Duodenal mucosa (tissue), 2 donors: Measurements from ENCODE around the gene GOLT1A.

Experiments
- H3K27ac ChIP-seq: one replicate; pipeline ENCODE4 v1.7.0; 2013; ENCODE audit warnings: low read depth, low read length
- H3K27me3 ChIP-seq, 2 donors: one replicate each; pipeline ENCODE4 v1.7.0; 2013; ENCODE audit warnings: low read length in 2 of 2, control low read depth in 1 of 2; ENCODE audit not compliant: insufficient read depth in 2 of 2, control insufficient read depth in 1 of 2
- H3K36me3 ChIP-seq, 2 donors: one replicate each; pipeline ENCODE4 v1.7.0; 2013; ENCODE audit warnings: low read length in 2 of 2, control low read depth in 1 of 2; ENCODE audit not compliant: insufficient read depth in 2 of 2, control insufficient read depth in 1 of 2
- H3K4me1 ChIP-seq, 2 donors: one replicate each; pipeline ENCODE4 v1.7.0; 2013; ENCODE audit warnings: low read length in 2 of 2, control low read depth in 1 of 2; ENCODE audit not compliant: insufficient read depth in 2 of 2, control insufficient read depth in 1 of 2
- H3K4me3 ChIP-seq, 2 donors: one replicate each; pipeline ENCODE4 v1.7.0; 2013; ENCODE audit warnings: low read length in 2 of 2, low read depth in 1 of 2
- H3K9ac ChIP-seq, 2 donors: one replicate each; pipeline ENCODE4 v1.7.0; 2013; ENCODE audit warnings: low read length in 2 of 2, low read depth in 1 of 2
- H3K9me3 ChIP-seq, 2 donors: one replicate each; pipeline ENCODE4 v1.7.0; 2013; ENCODE audit warnings: low read length in 2 of 2, control low read depth in 1 of 2; ENCODE audit not compliant: control insufficient read depth in 1 of 2

The GOLT1A gene

DNA sequence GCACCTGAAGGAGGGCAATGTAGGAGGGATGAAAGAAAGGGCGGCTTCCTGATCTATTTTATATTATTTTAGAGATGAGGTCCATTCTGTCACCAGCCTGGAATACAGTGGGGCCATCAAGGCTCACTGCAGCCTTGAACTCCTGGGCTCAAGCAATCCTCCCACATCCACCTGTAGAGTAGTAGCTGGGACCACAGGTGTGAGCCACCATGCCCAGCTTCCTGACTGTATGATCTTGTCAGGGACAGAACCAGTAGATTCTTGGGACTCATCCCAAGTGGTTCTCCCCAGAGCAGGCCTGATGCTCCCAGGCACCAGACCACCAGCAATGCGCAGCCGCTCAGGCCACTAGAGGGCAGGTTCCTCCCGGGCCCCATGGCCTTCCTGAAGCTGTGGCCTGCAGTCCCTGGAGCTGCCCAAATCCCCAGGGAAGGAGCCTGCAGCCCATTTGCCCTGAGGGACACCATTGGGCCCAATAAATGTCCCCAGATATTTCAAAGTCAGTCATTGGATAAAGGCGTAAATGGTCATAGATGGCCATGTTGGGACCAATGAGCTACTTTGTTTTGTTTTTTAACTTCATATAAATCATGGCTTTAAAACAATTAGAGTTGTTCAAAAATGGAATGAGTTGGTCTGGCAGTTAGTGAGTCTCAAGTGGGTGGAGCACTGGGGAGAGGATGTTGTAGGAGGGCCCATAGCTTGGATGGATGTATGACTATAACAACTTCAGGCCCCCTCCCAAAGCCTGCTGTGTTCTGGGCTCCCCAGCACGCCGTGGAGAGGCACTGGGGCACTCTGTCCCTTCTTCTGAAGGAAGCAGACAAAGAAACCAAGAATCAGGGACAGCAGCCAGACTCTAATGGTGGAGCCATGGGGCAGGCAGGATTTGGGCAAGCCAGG, 44.7 kb upstream of the GOLT1A start:
- Histone ChIP-seq H3K27ac (no peak overlapping the region), H3K4me3 (no peak overlapping the region), H3K36me3 (peaks cover 39 to 95% of the 10 kb centered on the region in 2 donors), H3K4me1 (peaks cover 0 to 3% of the 10 kb centered on the region in 2 donors), H3K9me3 (no peaks in the 10 kb centered on the region), H3K27me3 (no peaks in the 10 kb centered on the region), H3K9ac (no peak overlapping the region)

DNA sequence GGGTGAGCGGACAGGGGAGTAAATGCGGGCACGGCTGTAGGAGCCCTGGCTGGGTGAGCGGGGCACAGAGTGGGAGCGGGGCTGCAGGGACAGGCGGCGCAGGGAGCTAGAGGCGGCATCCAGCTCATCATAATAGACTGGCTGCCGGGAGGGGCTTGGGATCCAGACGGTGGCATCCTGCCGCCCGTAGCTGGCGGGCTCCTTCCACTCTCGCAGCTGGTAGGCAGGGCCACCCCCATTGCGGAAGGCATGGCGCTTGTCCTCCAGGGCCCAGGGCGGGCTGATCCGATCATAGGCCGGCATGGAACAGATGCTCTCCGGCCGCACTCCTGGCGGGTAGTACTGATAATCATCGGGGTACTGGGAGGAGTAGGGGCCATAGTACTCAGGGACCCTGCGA, 43.7 kb upstream of the GOLT1A start:
- Histone ChIP-seq H3K9me3 (no peaks in the 10 kb centered on the region), H3K4me1 (peaks cover 0 to 3% of the 10 kb centered on the region in 2 donors), H3K4me3 (no peak overlapping the region), H3K27ac (no peak overlapping the region), H3K36me3 (peaks cover 36 to 90% of the 10 kb centered on the region in 2 donors), H3K27me3 (no peaks in the 10 kb centered on the region), H3K9ac (no peak overlapping the region)

DNA sequence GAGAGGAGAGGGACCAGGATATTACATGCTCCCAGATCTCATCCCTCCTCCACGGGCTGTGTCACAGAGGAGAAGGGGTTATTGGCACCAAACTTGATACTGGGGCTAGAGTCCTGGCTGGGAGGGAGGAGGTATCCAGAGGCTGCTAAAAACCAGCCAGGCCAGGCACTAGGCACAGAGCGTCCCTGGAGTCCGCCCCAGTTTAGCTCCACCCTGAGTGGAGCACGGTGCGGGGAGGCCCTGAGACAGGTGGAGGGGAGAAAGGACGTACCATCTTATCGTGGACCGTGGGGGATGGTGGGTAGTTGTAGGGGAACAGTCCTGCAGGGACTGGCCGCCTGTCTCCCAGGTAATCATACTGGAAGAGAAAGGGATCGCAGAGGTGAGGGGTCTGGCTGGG, 42.7 kb upstream of the GOLT1A start:
- H3K9ac ChIP-seq: no peak overlapping the region
- peaks cover 0 to 3% of the 10 kb centered on the region in 2 donors for H3K4me1 ChIP-seq
- no peaks in the 10 kb centered on the region for H3K9me3 ChIP-seq
- no peaks in the 10 kb centered on the region for H3K27me3 ChIP-seq
- H3K27ac ChIP-seq: no peak overlapping the region
- H3K4me3 ChIP-seq: no peak overlapping the region
- peaks cover 31 to 89% of the 10 kb centered on the region in 2 donors for H3K36me3 ChIP-seq

GRCh38 chr1:204255966-204256365, 42.2 kb upstream of the GOLT1A start:
- Histone ChIP-seq H3K4me3 (no peak overlapping the region), H3K4me1 (peaks cover 0 to 3% of the 10 kb centered on the region in 2 donors), H3K27ac (no peak overlapping the region), H3K9ac (no peak overlapping the region), H3K36me3 (peaks cover 35 to 89% of the 10 kb centered on the region in 2 donors), H3K27me3 (no peaks in the 10 kb centered on the region), H3K9me3 (no peaks in the 10 kb centered on the region)

DNA sequence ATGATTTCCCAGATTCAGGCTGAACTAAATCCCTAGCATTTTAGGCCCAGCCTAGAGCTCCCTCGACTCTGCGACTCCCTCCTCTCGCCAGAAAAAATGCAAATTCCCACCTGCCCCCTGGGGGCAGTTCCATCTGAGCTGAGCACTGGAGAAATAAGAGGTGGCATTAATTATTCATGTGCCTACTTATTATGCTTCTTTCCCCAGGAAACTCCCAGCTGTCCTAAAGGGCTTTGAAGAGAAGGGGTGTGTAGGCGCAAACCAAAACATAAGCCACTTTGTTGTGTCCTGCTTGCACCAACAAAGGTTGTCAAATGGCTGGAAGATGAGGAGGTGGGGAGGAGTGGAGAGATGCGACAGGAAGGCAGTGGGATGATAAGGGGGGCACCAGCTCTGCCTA, 41.4 kb upstream of the GOLT1A start:
- H3K4me1 ChIP-seq: peaks cover 0 to 3% of the 10 kb centered on the region in 2 donors
- H3K4me3 ChIP-seq: no peak overlapping the region
- no peak overlapping the region for H3K9ac ChIP-seq
- peaks cover 32 to 89% of the 10 kb centered on the region in 2 donors for H3K36me3 ChIP-seq
- H3K27ac ChIP-seq: no peak overlapping the region
- H3K9me3 ChIP-seq: no peaks in the 10 kb centered on the region
- H3K27me3 ChIP-seq: no peaks in the 10 kb centered on the region

GRCh38 chr1:204254031-204254661, 40.4 kb upstream of the GOLT1A start:
- H3K9ac ChIP-seq: no peak overlapping the region
- peaks cover 0 to 3% of the 10 kb centered on the region in 2 donors for H3K4me1 ChIP-seq
- H3K36me3 ChIP-seq: peaks cover 37 to 90% of the 10 kb centered on the region in 2 donors
- H3K27ac ChIP-seq: no peak overlapping the region
- H3K27me3 ChIP-seq: no peaks in the 10 kb centered on the region
- H3K9me3 ChIP-seq: no peaks in the 10 kb centered on the region
- H3K4me3 ChIP-seq: no peak overlapping the region

DNA sequence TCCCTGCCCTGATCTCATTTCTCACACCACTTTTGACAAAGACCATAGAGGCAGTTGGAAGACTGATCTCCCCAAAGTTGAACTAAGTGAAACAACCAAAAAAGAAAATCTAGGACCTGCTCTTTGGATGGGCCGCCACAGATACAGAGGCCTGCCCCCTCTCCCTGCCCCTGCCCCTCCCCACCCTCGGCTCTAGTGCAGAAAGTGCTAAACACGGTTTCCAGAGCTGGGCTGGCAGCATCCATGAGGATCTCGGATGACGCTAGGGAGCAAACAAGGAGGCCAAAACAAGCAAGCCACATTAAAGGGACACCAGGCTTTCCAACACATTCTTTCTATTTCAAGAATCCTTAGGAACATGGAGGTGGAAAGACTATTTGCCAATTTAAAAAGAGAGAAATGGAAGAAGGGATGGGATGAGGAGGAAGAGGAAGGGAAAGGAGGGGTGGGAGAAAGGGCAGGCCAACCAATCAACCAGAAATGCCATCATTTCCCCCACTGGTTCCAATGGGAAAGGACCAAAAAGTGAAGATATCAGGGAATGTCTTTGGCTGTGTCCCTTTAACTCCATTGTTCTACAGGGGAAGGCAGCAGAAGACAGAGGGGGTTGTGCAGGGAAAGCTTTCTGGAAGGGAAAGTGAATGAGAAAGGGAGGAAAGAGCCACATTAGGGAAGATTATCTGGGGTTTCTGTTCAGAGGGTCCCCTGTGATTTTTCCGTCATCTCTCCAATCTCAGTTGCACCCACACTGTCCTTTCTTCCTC, 38.3 kb upstream of the GOLT1A start:
- H3K4me3 ChIP-seq: no peak overlapping the region
- peaks cover 0 to 3% of the 10 kb centered on the region in 2 donors for H3K4me1 ChIP-seq
- H3K27me3 ChIP-seq: no peaks in the 10 kb centered on the region
- H3K9me3 ChIP-seq: no peaks in the 10 kb centered on the region
- H3K9ac ChIP-seq: no peak overlapping the region
- no peak overlapping the region for H3K27ac ChIP-seq
- H3K36me3 ChIP-seq: peaks cover 37 to 86% of the 10 kb centered on the region in 2 donors

DNA sequence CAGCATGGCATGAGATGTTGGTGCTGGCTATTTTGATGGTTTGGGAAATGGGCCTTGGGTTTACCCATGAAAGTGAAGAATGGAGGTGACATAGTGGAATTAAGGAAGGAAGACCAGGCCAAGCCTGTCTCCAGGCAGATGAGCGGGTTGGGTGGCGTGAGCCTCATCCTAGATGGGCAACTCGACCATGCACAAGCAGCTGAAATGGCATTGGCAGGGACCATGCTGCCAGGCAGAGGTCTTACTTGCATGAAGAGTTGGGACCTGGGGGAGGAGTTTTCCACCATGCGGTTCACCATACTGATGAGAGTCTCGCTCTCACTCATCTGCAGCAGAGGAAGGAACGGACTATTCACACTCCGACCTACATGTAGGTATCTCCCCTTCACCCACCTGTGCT, 37.5 kb upstream of the GOLT1A start:
- H3K36me3 ChIP-seq: peaks cover 33 to 84% of the 10 kb centered on the region in 2 donors
- H3K9me3 ChIP-seq: no peaks in the 10 kb centered on the region
- no peak overlapping the region for H3K9ac ChIP-seq
- H3K4me3 ChIP-seq: no peak overlapping the region
- H3K27ac ChIP-seq: no peak overlapping the region
- peaks cover 0 to 3% of the 10 kb centered on the region in 2 donors for H3K4me1 ChIP-seq
- H3K27me3 ChIP-seq: no peaks in the 10 kb centered on the region

GRCh38 chr1:204250428-204251030, 36.7 kb upstream of the GOLT1A start:
- no peak overlapping the region for H3K4me3 ChIP-seq
- H3K9me3 ChIP-seq: no peaks in the 10 kb centered on the region
- no peak overlapping the region for H3K27ac ChIP-seq
- no peak overlapping the region for H3K9ac ChIP-seq
- H3K36me3 ChIP-seq: peaks cover 29 to 84% of the 10 kb centered on the region in 2 donors
- no peaks in the 10 kb centered on the region for H3K27me3 ChIP-seq
- peaks cover 0 to 3% of the 10 kb centered on the region in 2 donors for H3K4me1 ChIP-seq
